22Rv1 (cell line): Measurements from ENCODE around the gene WFDC8.

Experiments used
- ZFX ChIP-seq: fragments of 450-650 bp; IDR thresholded peaks from 2 replicates; pipeline ENCODE4 v1.6.1; 2017; ENCODE audit warnings: antibody characterized with exemption, borderline replicate concordance
- TF ChIP-seq, protein P1 (sequence below): fragments of 450-650 bp; IDR thresholded peaks from 2 replicates; pipeline ENCODE4 v1.5.1; 2017; ENCODE audit warnings: mild to moderate bottlenecking

DNA sequence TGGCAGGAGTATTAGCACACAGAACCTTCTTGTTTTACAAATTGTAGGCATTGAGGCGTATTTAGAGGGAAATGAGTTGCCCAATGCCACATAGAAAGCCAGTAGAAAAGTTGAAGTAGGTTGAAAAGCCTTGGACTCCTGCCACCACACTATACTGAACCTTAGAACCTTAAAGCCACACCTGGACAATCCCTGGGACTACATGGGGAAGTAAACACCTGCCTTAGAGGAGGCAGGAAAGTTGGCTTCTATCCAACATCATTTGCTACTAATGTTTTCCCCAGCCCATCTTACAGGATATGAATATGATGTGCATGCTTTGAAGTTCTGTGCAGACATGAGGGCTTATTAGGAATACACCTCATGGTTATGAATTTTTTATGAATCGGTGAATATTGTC, 26.6 kb downstream of the WFDC8 start:
- TF ChIP-seq, protein P1, sequence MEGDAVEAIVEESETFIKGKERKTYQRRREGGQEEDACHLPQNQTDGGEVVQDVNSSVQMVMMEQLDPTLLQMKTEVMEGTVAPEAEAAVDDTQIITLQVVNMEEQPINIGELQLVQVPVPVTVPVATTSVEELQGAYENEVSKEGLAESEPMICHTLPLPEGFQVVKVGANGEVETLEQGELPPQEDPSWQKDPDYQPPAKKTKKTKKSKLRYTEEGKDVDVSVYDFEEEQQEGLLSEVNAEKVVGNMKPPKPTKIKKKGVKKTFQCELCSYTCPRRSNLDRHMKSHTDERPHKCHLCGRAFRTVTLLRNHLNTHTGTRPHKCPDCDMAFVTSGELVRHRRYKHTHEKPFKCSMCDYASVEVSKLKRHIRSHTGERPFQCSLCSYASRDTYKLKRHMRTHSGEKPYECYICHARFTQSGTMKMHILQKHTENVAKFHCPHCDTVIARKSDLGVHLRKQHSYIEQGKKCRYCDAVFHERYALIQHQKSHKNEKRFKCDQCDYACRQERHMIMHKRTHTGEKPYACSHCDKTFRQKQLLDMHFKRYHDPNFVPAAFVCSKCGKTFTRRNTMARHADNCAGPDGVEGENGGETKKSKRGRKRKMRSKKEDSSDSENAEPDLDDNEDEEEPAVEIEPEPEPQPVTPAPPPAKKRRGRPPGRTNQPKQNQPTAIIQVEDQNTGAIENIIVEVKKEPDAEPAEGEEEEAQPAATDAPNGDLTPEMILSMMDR: no peak
- TF ChIP-seq ZFX: no peak
